Cardiac muscle cell (in vitro differentiated cells and primary cell): Measurements from ENCODE around the gene EIF4EBP3. TPM values are rescaled to one million over a fixed set of nuclear protein-coding genes. Genes with fewer than 3 reads are reported as not detected.
"Not testable (repeated sequence)": the region's sequence is repeated elsewhere in the genome, so short reads cannot be mapped to it uniquely, and the experiment has no call there.

Experiments
- DNase-seq, 2 donors: peaks; one replicate each; pipeline versions ENCODE4 v3.0.0 to v3.0.0-alpha.2; 2010 to 2017; ENCODE audit warnings: low read depth in 1 of 2, low spot score in 1 of 2
- H3K27ac ChIP-seq: fragments of 200-600 bp; sonication (generic); 2 replicates; pipeline ENCODE4 v1.5.1; 2016
- H3K27me3 ChIP-seq: fragments of 200-600 bp; sonication (generic); 2 replicates; pipeline ENCODE4 v1.6.0; 2016; ENCODE audit warnings: control low read depth
- H3K36me3 ChIP-seq: fragments of 200-600 bp; sonication (generic); 2 replicates; pipeline ENCODE4 v1.5.1; 2016; ENCODE audit warnings: control low read depth
- H3K4me1 ChIP-seq: fragments of 200-600 bp; sonication (generic); 2 replicates; pipeline ENCODE4 v1.8.1; 2017; ENCODE audit warnings: low read depth, mild to moderate bottlenecking, mixed run types
- H3K4me3 ChIP-seq: fragments of 200-600 bp; sonication (generic); 2 replicates; pipeline ENCODE4 v1.5.1; 2016; ENCODE audit warnings: mild to moderate bottlenecking
- H3K9me3 ChIP-seq: fragments of 200-600 bp; sonication (generic); 2 replicates; pipeline ENCODE4 v1.5.1; 2017; ENCODE audit warnings: low read depth, mild to moderate bottlenecking, control low read depth
- CTCF ChIP-seq: IDR thresholded peaks from 2 replicates; pipeline ENCODE4 v1.5.1; 2012; ENCODE audit warnings: low read depth, mild to moderate bottlenecking, low read length
- polyA plus RNA-seq: library from polyadenylated mRNA; unstranded; fragments of >200 nt; fragmentation: Nextera tagmentation; extraction: Ambion mirVana; gene quantifications from 2 replicates; pipeline ENCODE4 v1.2.1, GENCODE V29; 2016
- total RNA-seq: library from RNA; depleted of rRNA; stranded (reverse); fragments of >200 nt; gene quantifications from 2 replicates; pipeline ENCODE4 v1.2.3, GENCODE V29; 2016

EIF4EBP3 gene
- total and polyA plus RNA-seq, 2 experiments from 2014 or later, result 3.1 to 6.6 TPM

GRCh38 chr5:140587495-140587894 lies 40.0 kb downstream of the EIF4EBP3 start:
- Histone ChIP-seq H3K27ac (no peak overlapping the region), H3K36me3 (no peaks in the 10 kb centered on the region), H3K27me3 (no peaks in the 10 kb centered on the region), H3K4me1 (no peaks in the 10 kb centered on the region), H3K4me3 (no peak overlapping the region), H3K9me3 (no peaks in the 10 kb centered on the region)
- DNase-seq, result no peak
- no peak for TF ChIP-seq CTCF

GRCh38 chr5:140588311-140589070 lies 41.0 kb downstream of the EIF4EBP3 start:
- Histone ChIP-seq H3K27ac (no peak overlapping the region), H3K4me1 (no peaks in the 10 kb centered on the region), H3K27me3 (no peaks in the 10 kb centered on the region), H3K36me3 (no peaks in the 10 kb centered on the region), H3K4me3 (no peak overlapping the region), H3K9me3 (no peaks in the 10 kb centered on the region)
- peak in 1 of 2 donors; percentile 69 for DNase-seq
- no peak for TF ChIP-seq CTCF

DNA sequence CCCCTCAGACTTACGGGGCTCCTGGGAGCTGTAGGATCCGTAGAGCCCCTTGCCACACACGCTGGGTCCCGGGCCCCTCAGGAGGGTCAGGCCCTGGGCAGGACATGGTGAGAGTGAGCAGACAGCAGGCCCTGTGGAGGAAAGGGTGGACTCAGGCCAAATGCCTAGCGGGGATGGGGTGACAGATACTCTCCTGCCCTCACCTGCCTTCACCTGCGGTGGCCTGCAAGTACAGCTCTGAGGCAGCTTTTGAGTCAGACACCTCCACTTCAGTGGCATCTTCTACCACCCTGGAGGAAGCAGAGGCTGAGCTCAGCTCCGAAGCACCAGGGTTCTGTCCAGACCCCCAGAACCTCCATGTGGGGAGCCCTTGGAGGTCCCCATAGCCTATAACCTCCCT lies 43.4 kb downstream of the EIF4EBP3 start:
- Histone ChIP-seq H3K4me1 (no peaks in the 10 kb centered on the region), H3K36me3 (no peaks in the 10 kb centered on the region), H3K27me3 (no peaks in the 10 kb centered on the region), H3K9me3 (no peaks in the 10 kb centered on the region), H3K4me3 (no peak overlapping the region), H3K27ac (no peak overlapping the region)
- TF ChIP-seq CTCF, result no peak
- no peak for DNase-seq

DNA sequence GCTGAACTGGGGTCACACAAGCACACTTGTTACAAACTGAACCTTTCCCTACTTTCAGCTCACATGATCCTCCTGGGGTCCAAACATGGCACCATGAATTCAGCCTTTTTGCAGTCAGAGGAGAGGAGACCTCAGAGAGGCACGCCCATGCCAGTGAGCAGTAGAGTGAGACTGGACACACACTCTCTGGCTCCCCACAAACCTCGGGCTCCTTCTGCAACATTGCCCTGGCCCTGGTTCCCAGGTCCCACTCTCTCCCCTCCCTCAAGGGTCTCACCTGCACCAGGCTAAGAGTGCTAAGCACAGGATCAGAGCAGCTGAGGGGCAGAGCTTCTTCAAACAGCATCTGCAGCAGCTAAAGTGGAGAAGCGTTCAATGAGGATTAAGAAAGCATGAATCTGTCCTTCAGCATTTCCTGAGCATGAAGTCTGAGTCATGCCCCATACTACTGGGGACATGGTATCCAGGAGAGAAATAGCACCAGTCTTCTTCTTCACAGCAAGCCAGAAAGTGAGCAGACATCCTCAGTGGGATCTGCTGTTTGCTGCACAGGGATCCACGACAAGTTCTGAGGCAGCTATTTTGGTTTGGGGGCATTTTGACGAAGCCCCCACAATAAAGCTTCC lies 44.4 kb downstream of the EIF4EBP3 start:
- Histone ChIP-seq H3K36me3 (no peaks in the 10 kb centered on the region), H3K9me3 (no peaks in the 10 kb centered on the region), H3K4me3 (no peak overlapping the region), H3K27me3 (no peaks in the 10 kb centered on the region), H3K4me1 (no peaks in the 10 kb centered on the region), H3K27ac (no peak overlapping the region)
- peak in 1 of 2 donors; percentile 51 for DNase-seq
- TF ChIP-seq CTCF, result no peak

GRCh38 chr5:140593070-140593469 lies 45.6 kb downstream of the EIF4EBP3 start:
- H3K9me3 ChIP-seq, DNase-seq, H3K27ac ChIP-seq, H3K4me3 ChIP-seq, H3K36me3 ChIP-seq, H3K27me3 ChIP-seq, H3K4me1 ChIP-seq: not testable (repeated sequence)

- Histone ChIP-seq H3K27me3 (no peaks in the 10 kb centered on the region), H3K27ac (no peak overlapping the region), H3K36me3 (no peaks in the 10 kb centered on the region), H3K9me3 (no peaks in the 10 kb centered on the region), H3K4me1 (no peaks in the 10 kb centered on the region), H3K4me3 (no peak overlapping the region)
- DNase-seq, result no peak
- no peak for TF ChIP-seq CTCF
These were observed 46.7 kb downstream of the EIF4EBP3 start for GRCh38 chr5:140594169-140594568.
